ENCODE measurements around the gene AUTS2. TPM values are rescaled to one million over a fixed set of nuclear protein-coding genes. Genes with fewer than 3 reads are reported as not detected.

Gene AUTS2
- total and polyA plus RNA-seq, 2 of the 8 experiments (the other 6 are each of a cell fraction or from before 2014, with no cell fraction given) = 25.9 to 101 TPM

DNA sequence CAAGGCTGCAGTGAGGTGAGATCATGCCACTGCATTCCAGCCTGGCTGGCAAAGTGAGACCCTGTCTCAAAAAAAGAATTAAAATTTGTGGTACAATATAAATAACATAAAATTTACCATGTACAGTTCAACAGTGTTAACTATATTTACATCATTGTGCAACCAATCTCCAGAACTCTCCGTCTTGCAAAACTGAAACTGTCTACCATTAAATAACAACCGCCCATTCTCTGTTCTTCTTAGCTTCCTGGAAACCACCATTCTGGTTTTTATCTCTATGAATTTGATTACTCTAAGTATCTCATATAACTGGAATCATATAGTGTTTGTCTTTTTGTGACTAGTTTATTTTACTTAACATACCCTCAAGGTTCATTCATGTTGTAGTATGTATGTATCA, 167.6 kb downstream of the AUTS2 start:
- H2BK12ac ChIP-seq (ENCODE audit: low read depth, low read length) = no peak overlapping the region
- H3K27ac ChIP-seq (ENCODE audit: low read depth, low read length) = no peak overlapping the region
- H3K9me3 ChIP-seq (ENCODE audit: insufficient read depth in 2 of 2, low read depth in 1 of 2, low read length in 1 of 2) = no peaks in the 10 kb centered on the region
- POLR2A ChIA-PET (ENCODE audit: partially characterized antibody) = no interaction called here
- H3K4me1 ChIP-seq (replicated peaks in 1 of 4; ENCODE audit: control insufficient read depth in 3 of 4, insufficient read depth in 4 of 4, low read length in 3 of 4) = no peaks in the 10 kb centered on the region; a peak in 1 of 7 replicates
- H2BK15ac ChIP-seq (ENCODE audit: low read length) = no peak overlapping the region
- no peak for DNase-seq (ENCODE audit: low read depth in 1 of 2, low spot score in 2 of 2)
- no peak overlapping the region for H3K4me3 ChIP-seq (ENCODE audit: extremely low read depth in 1 of 4, insufficient read depth in 2 of 4, low read depth in 3 of 4, low read length in 4 of 4)
- no peaks in the 10 kb centered on the region for H3K27me3 ChIP-seq (replicated peaks in 1 of 4; ENCODE audit: control insufficient read depth in 3 of 4, extremely low read depth in 1 of 4, insufficient read depth in 3 of 4, low read length in 3 of 4)
- 91% methylated on average over 2 of the region's 2 CpGs; no CpG with 5 or more reads in 1 of the 2 experiments for WGBS, 2 experiments (ENCODE audit: extremely low coverage in 1 of 2, insufficient coverage in 1 of 2, insufficient read length in 1 of 2, insufficient replicate concordance in 2 of 2, low coverage in 1 of 2, low lambda C conversion rate in 2 of 2, missing lambda C conversion rate in 1 of 2)
- H3K23me2 ChIP-seq (ENCODE audit: low read depth, low read length) = no peaks in the 10 kb centered on the region
- no peak for FAIRE-seq
- H2AK5ac ChIP-seq (ENCODE audit: low read depth, low read length) = no peak overlapping the region
- no peak overlapping the region for H3K56ac ChIP-seq (replicated peaks; ENCODE audit: insufficient read length, low read depth, low read length)
- H3K18ac ChIP-seq (ENCODE audit: extremely low read depth, low read length) = no peak overlapping the region
- no peak overlapping the region for H3K9ac ChIP-seq (replicated peaks in 1 of 4; ENCODE audit: extremely low read depth in 1 of 4, low read depth in 3 of 4, low read length in 3 of 4)
- H2BK120ac ChIP-seq (replicated peaks; ENCODE audit: low read depth, low read length) = no peak overlapping the region
- H3K23ac ChIP-seq (ENCODE audit: insufficient read length) = no peak overlapping the region
- no peak overlapping the region for H2BK20ac ChIP-seq (ENCODE audit: low read length)
- no peak overlapping the region for H4K8ac ChIP-seq (ENCODE audit: extremely low read depth, insufficient read depth, low read length)
- CTCF ChIA-PET (ENCODE audit: partially characterized antibody) = interaction anchor here (0.6 kb wide), 1 partner anchor 8 kb away, joined by 3 read pairs; no protein-coding TSS in a partner anchor
- H4K91ac ChIP-seq (replicated peaks; ENCODE audit: insufficient read length, low read length) = no peak overlapping the region
- no peak overlapping the region for H2BK5ac ChIP-seq (ENCODE audit: low read depth, low read length)
- no peak overlapping the region for H3K14ac ChIP-seq (ENCODE audit: insufficient read length)
- H3K79me1 ChIP-seq (ENCODE audit: low read depth, low read length) = no peaks in the 10 kb centered on the region
- no peak overlapping the region for H3K4me2 ChIP-seq (ENCODE audit: insufficient read depth in 1 of 2, low read depth in 2 of 2, low read length in 2 of 2)
- H4K5ac ChIP-seq (ENCODE audit: insufficient read length, low read depth, low read length) = no peak overlapping the region
- TF ChIP-seq GABPA (IDR thresholded peaks at IDR 0.05; ENCODE audit: borderline replicate concordance, insufficient read depth, low read length) (no peak), SUZ12 (IDR thresholded peaks at IDR 0.05; ENCODE audit: low read length) (no peak), EP300 (IDR thresholded peaks at IDR 0.05; ENCODE audit: borderline replicate concordance in 1 of 2, low read depth in 2 of 2, low read length in 2 of 2) (no peak), NANOG (IDR thresholded peaks at IDR 0.05; ENCODE audit: insufficient read depth, low read depth, low read length, poor library complexity, severe bottlenecking) (no peak), CHD1 (IDR thresholded peaks at IDR 0.05; ENCODE audit: low read depth, low read length) (no peak), GTF2F1 (IDR thresholded peaks at IDR 0.05; ENCODE audit: borderline replicate concordance, low read depth, low read length) (no peak), SP4 (IDR thresholded peaks at IDR 0.05; ENCODE audit: low read length) (no peak), RNF2 (IDR thresholded peaks at IDR 0.05; ENCODE audit: borderline replicate concordance, low read depth, low read length, missing control alignments, poor library complexity, severe bottlenecking) (no peak), KDM5A (IDR thresholded peaks at IDR 0.05; ENCODE audit: low read length) (no peak), PHF8 (conservative IDR thresholded peaks at IDR 0.05; ENCODE audit: low read depth, low read length) (no peak), CTBP2 (IDR thresholded peaks at IDR 0.05; ENCODE audit: borderline replicate concordance, insufficient read depth, insufficient read length, low read length) (no peak), ASH2L (IDR thresholded peaks at IDR 0.05; ENCODE audit: low read length) (no peak), TAF1 (IDR thresholded peaks at IDR 0.05; ENCODE audit: low read depth, low read length) (no peak)
- TF ChIP-seq, protein P1, sequence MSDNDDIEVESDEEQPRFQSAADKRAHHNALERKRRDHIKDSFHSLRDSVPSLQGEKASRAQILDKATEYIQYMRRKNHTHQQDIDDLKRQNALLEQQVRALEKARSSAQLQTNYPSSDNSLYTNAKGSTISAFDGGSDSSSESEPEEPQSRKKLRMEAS (IDR thresholded peaks at IDR 0.05) = no peak
- H3K79me2 ChIP-seq (ENCODE audit: control insufficient read depth in 1 of 2, insufficient read depth in 2 of 2, low read length in 2 of 2) = 0 out of 4 replicates have a peak, but pooled peaks cover 0 to 3% of the 10 kb centered on the region in 2 experiments
- no peak overlapping the region for H2AFZ ChIP-seq (ENCODE audit: low read length)
- H3K36me3 ChIP-seq (ENCODE audit: control insufficient read depth in 2 of 4, insufficient read depth in 4 of 4, low read length in 3 of 4) = no peaks in the 10 kb centered on the region
- H3K4ac ChIP-seq (replicated peaks; ENCODE audit: insufficient read length, low read depth, low read length) = no peak overlapping the region
- H4K20me1 ChIP-seq (replicated peaks in 1 of 2; ENCODE audit: control insufficient read depth in 1 of 2, insufficient read depth in 2 of 2, low read length in 2 of 2) = no peaks in the 10 kb centered on the region
